ENCODE measurements around the gene API5. TPM values are rescaled to one million over a fixed set of nuclear protein-coding genes. Genes with fewer than 3 reads are reported as not detected.
A peak's percentile ranks its signal among the peaks of the same experiment; 100 is the strongest.
"Not testable (repeated sequence)": the region's sequence is repeated elsewhere in the genome, so short reads cannot be mapped to it uniquely, and the experiment has no call there.

The API5 gene
- total RNA-seq, 6 experiments from 2014 or later = 89.7 to 106 (median 101) TPM

- Mint-ChIP-seq H3K9me3 (peaks cover 30% of the 10 kb centered on the region), H3K36me3 (ENCODE audit: low read depth) (no peaks in the 10 kb centered on the region), H3K27ac (no peak overlapping the region), H3K4me1 (ENCODE audit: low read depth) (no peaks in the 10 kb centered on the region), H3K4me3 (no peak overlapping the region), H3K27me3 (ENCODE audit: insufficient read depth) (peaks cover 1% of the 10 kb centered on the region; the same call in 1 of the 2 replicates)
- TF ChIP-seq, protein P1, sequence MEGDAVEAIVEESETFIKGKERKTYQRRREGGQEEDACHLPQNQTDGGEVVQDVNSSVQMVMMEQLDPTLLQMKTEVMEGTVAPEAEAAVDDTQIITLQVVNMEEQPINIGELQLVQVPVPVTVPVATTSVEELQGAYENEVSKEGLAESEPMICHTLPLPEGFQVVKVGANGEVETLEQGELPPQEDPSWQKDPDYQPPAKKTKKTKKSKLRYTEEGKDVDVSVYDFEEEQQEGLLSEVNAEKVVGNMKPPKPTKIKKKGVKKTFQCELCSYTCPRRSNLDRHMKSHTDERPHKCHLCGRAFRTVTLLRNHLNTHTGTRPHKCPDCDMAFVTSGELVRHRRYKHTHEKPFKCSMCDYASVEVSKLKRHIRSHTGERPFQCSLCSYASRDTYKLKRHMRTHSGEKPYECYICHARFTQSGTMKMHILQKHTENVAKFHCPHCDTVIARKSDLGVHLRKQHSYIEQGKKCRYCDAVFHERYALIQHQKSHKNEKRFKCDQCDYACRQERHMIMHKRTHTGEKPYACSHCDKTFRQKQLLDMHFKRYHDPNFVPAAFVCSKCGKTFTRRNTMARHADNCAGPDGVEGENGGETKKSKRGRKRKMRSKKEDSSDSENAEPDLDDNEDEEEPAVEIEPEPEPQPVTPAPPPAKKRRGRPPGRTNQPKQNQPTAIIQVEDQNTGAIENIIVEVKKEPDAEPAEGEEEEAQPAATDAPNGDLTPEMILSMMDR (IDR thresholded peaks at IDR 0.05) = no peak
- DNase-seq = no peak
These were observed 13.4 kb upstream of the API5 start for GRCh38 chr11:43298397-43298796.

- no peak for DNase-seq
- no peak overlapping the region for H3K4me3 Mint-ChIP-seq
- peaks cover 38% of the 10 kb centered on the region for H3K4me1 Mint-ChIP-seq (ENCODE audit: low read depth)
- no peaks in the 10 kb centered on the region for H3K27me3 Mint-ChIP-seq (ENCODE audit: insufficient read depth)
- no peaks in the 10 kb centered on the region for H3K9me3 Mint-ChIP-seq
- TF ChIP-seq, protein P1 (IDR thresholded peaks at IDR 0.05) = no peak
- no peak overlapping the region for H3K27ac Mint-ChIP-seq
- H3K36me3 Mint-ChIP-seq (ENCODE audit: low read depth) = peaks cover 13% of the 10 kb centered on the region
These were observed 4.2 kb downstream of the API5 start for GRCh38 chr11:43315966-43316365.

- H3K27me3 Mint-ChIP-seq (ENCODE audit: insufficient read depth) = no peaks in the 10 kb centered on the region
- peaks cover 38% of the 10 kb centered on the region for H3K4me1 Mint-ChIP-seq (ENCODE audit: low read depth)
- no peaks in the 10 kb centered on the region for H3K9me3 Mint-ChIP-seq
- H3K4me3 Mint-ChIP-seq = no peak overlapping the region
- no peak for DNase-seq
- TF ChIP-seq, protein P1 (IDR thresholded peaks at IDR 0.05) = no peak
- peaks cover 15% of the 10 kb centered on the region for H3K36me3 Mint-ChIP-seq (ENCODE audit: low read depth)
- H3K27ac Mint-ChIP-seq = no peak overlapping the region
These were observed 4.7 kb downstream of the API5 start for GRCh38 chr11:43316451-43316850.

DNA sequence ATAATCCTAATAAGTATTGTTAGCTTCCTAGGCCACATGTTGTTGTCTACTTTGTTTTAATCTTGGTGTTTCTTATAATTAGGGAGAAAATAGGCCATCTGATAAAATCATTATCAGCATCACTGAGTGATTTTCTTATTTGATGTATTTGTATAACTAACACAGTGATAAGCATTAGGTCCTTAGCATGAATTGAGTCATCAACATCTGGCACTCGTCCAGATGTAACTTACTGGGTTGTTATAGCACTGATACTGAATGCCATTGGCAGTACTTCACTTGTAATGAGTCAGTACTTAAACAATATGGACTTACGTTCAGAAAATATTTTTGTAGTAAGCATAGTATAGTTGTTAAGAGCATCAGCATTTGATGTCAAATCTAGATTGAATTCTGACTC, 16.2 kb downstream of the API5 start:
- Mint-ChIP-seq H3K9me3 (no peaks in the 10 kb centered on the region), H3K27ac (peak overlapping the region; percentile 71), H3K27me3 (ENCODE audit: insufficient read depth) (no peaks in the 10 kb centered on the region), H3K4me3 (no peak overlapping the region), H3K4me1 (ENCODE audit: low read depth) (peaks cover 18% of the 10 kb centered on the region), H3K36me3 (ENCODE audit: low read depth) (peaks cover 33% of the 10 kb centered on the region)
- TF ChIP-seq, protein P1 (IDR thresholded peaks at IDR 0.05) = no peak
- DNase-seq = peak; percentile 94

DNA sequence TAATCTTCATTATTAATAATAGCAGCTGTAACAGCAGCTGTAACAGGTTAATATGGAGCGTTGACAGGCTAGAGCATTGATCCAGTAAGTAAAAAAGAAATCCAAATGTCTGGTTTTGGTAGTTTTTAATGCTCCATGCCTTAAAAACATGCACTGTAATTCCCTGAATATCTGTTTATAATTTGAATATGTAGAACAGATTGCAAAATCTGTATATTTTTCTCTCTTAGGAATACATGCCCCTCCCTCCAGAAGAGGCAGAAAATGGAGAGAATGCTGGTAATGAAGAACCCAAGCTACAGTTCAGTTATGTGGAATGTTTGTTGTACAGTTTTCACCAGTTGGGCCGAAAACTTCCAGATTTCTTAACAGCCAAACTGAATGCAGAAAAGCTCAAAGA, 16.7 kb downstream of the API5 start:
- no peaks in the 10 kb centered on the region for H3K27me3 Mint-ChIP-seq (ENCODE audit: insufficient read depth)
- no peak overlapping the region; the same call in none of the 2 replicates for H3K27ac Mint-ChIP-seq
- no peaks in the 10 kb centered on the region for H3K9me3 Mint-ChIP-seq
- H3K4me1 Mint-ChIP-seq (ENCODE audit: low read depth) = peaks cover 18% of the 10 kb centered on the region
- no peak overlapping the region for H3K4me3 Mint-ChIP-seq
- DNase-seq = no peak
- H3K36me3 Mint-ChIP-seq (ENCODE audit: low read depth) = peaks cover 28% of the 10 kb centered on the region
- TF ChIP-seq, protein P1 (IDR thresholded peaks at IDR 0.05) = no peak

DNA sequence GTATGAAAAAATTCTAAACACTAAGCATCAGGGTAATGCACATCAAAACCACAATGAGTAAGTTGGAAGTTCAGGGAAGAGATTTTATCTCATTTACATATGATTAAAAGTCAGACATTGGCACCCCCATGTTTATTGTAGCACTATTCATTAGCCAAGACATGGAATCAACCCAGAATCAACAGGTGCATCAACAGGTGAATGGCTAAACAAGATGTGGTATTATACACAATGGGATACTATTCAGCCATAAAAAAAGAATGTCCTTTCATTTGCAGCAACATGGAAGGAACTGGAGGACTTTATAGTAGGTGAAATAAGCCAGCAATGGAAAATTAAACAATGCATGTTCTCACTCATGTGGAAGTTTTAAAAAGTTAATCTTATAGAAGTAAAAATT, 29.4 kb downstream of the API5 start:
- no peak overlapping the region for H3K27ac Mint-ChIP-seq
- TF ChIP-seq, protein P1 (IDR thresholded peaks at IDR 0.05) = no peak
- DNase-seq = no peak
- no peaks in the 10 kb centered on the region for H3K4me1 Mint-ChIP-seq (ENCODE audit: low read depth)
- H3K9me3 Mint-ChIP-seq = no peaks in the 10 kb centered on the region
- H3K36me3 Mint-ChIP-seq (ENCODE audit: low read depth) = peaks cover 23% of the 10 kb centered on the region
- H3K27me3 Mint-ChIP-seq (ENCODE audit: insufficient read depth) = no peaks in the 10 kb centered on the region
- no peak overlapping the region for H3K4me3 Mint-ChIP-seq

GRCh38 chr11:43351426-43351825, 39.6 kb downstream of the API5 start:
- H3K9me3 Mint-ChIP-seq; H3K4me3 Mint-ChIP-seq; H3K27ac Mint-ChIP-seq; H3K4me1 Mint-ChIP-seq (ENCODE audit: low read depth); DNase-seq; H3K36me3 Mint-ChIP-seq (ENCODE audit: low read depth); H3K27me3 Mint-ChIP-seq (ENCODE audit: insufficient read depth): not testable (repeated sequence)
